ENCODE measurements around the gene HERC3. TPM values are rescaled to one million over a fixed set of nuclear protein-coding genes. Genes with fewer than 3 reads are reported as not detected.

Gene HERC3
- total RNA-seq, 3 donors from 2014 or later: 49.1 to 51.6 (median 50.6) TPM

DNA sequence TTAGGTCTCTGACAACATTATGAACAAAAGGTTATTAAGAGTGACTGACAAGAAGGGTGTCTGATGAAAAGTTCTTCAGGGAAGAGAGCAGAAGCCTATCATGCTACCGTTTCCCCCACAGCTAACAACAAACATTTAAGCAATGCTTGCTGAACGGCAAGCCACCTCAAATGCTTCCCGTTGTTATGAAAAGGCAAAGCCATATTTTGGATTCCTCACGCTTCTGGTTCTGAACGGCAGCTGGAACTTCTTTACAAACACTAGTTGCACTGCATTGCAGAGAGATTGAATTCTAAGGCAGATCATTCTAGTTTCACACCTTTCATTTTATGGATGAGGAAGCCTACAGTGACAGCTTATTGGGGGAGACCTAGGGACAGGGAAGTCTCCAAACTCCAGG lies 153.9 kb downstream of the HERC3 start:
- DNase-seq (no peak), ATAC-seq (no peak)
- Histone ChIP-seq H3K36me3 (ENCODE audit: low read depth) (no peaks in the 10 kb centered on the region), H3K9me3 (no peaks in the 10 kb centered on the region), H3K4me1 (ENCODE audit: low read depth) (no peaks in the 10 kb centered on the region), H3K4me3 (no peak overlapping the region)
- intact Hi-C loops (cut with DNase I, micrococcal nuclease): no loop called here
- TF ChIP-seq, protein P1, sequence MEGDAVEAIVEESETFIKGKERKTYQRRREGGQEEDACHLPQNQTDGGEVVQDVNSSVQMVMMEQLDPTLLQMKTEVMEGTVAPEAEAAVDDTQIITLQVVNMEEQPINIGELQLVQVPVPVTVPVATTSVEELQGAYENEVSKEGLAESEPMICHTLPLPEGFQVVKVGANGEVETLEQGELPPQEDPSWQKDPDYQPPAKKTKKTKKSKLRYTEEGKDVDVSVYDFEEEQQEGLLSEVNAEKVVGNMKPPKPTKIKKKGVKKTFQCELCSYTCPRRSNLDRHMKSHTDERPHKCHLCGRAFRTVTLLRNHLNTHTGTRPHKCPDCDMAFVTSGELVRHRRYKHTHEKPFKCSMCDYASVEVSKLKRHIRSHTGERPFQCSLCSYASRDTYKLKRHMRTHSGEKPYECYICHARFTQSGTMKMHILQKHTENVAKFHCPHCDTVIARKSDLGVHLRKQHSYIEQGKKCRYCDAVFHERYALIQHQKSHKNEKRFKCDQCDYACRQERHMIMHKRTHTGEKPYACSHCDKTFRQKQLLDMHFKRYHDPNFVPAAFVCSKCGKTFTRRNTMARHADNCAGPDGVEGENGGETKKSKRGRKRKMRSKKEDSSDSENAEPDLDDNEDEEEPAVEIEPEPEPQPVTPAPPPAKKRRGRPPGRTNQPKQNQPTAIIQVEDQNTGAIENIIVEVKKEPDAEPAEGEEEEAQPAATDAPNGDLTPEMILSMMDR (IDR thresholded peaks at IDR 0.05): no peak

DNA sequence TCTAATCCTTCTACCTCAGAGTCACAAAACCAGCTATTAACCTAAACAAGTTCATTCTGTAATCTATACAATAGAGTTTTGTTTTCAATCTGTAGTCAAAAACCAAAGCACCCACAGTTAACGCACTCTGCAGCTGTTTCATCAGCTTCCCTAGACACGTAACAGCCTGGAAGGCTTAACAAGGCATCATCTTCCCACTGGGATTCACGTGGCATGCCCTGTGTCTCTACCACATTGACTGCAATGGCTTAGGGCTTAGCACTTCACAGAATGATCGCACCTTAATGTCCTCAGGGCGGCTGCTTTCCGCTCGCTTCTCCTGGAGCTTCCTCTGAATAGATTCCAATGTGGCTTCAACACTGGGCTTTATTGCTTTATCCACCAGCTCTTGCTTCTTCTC lies 155.1 kb downstream of the HERC3 start:
- DNase-seq (no peak), ATAC-seq (no peak)
- no peaks in the 10 kb centered on the region for H3K9me3 ChIP-seq
- H3K36me3 ChIP-seq (ENCODE audit: low read depth): no peaks in the 10 kb centered on the region
- TF ChIP-seq, protein P1 (IDR thresholded peaks at IDR 0.05): no peak
- no peak overlapping the region for H3K4me3 ChIP-seq
- H3K4me1 ChIP-seq (ENCODE audit: low read depth): no peaks in the 10 kb centered on the region
- intact Hi-C loops (cut with DNase I, micrococcal nuclease): no loop called here

DNA sequence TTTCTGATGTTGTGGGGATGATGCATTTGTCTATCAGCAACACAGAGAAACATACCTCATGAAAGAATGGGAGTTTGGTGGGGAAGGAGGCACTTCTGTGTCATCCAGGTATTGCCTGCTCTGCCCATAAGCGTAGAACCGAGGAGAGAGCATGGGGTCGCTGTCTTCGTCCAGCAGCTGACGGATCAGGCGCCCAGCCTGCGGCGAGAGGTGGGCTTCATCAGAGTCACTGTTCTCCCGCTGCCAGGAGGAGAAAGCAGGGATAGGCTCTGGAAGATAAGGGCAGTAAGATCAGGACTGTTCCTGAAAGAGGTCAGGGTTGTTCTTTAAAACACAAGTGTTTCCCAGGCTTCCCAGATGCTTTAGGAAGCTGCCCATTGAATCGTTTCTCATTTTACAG lies 158.1 kb downstream of the HERC3 start:
- intact Hi-C loops (cut with DNase I, micrococcal nuclease): no loop called here
- Histone ChIP-seq H3K36me3 (ENCODE audit: low read depth) (no peaks in the 10 kb centered on the region), H3K9me3 (no peaks in the 10 kb centered on the region), H3K4me1 (ENCODE audit: low read depth) (no peaks in the 10 kb centered on the region), H3K4me3 (no peak overlapping the region)
- DNase-seq: no peak
- no peak for ATAC-seq
- TF ChIP-seq, protein P1 (IDR thresholded peaks at IDR 0.05): no peak

DNA sequence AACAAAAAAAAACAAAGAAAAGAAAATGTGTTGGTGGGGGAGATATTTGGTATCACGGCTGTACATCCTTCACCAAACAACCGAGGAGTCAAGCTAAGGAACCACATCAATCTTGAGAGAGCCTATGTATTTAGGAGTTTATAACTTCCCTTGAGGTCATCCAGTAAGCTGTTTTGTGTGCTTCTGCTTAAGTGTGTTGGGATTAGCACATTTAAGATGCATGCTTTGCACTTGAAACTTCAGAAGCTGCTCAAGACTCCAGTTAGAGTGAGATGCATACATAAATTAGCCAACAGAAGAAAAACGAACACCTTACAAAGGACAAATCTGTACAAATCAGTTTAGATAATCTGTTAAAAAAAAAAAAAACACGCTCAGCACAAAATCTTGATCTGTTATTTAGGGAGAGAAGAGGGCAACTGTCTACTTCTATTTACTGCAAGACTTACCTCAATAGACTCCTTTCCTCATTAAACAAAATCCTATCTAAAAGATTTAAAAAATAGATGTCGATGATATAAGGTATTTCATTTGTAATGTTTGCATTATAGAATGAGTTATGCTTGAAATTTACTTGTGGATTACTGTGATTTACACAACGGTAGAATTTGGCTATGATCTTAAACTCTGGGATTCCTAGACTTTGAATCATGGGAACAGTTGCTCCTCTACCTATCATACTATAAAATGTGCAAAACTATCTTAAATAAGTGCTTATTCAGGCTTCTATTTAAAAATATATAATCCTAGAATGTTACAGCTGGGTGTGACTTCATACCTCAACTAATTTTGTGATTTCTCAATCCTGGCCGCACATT lies 159.2 kb downstream of the HERC3 start:
- H3K36me3 ChIP-seq (ENCODE audit: low read depth): no peaks in the 10 kb centered on the region
- TF ChIP-seq, protein P1 (IDR thresholded peaks at IDR 0.05): no peak
- no peaks in the 10 kb centered on the region for H3K9me3 ChIP-seq
- ATAC-seq: no peak
- intact Hi-C loops (cut with DNase I, micrococcal nuclease): no loop called here
- no peaks in the 10 kb centered on the region for H3K4me1 ChIP-seq (ENCODE audit: low read depth)
- no peak overlapping the region for H3K4me3 ChIP-seq
- DNase-seq: no peak

DNA sequence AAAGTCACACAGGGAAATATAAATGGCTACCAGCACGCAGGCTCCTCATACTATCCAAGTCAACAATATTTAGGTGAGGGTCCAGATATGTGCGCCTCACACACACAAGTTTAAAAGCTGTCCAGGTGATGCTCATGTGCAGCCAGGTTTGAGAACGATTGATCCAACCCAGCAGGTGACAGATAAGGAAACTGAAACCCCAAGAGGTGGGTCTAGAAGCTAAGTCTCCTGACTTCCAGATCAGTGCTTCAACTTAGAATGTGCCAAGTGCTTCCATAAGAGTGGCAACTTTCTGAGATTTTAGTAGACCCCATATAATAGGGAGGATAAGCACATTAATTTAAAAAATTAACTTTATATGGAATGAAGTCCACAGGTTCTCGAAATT lies 159.8 kb downstream of the HERC3 start:
- intact Hi-C loops (cut with DNase I, micrococcal nuclease): no loop called here
- no peak for ATAC-seq
- Histone ChIP-seq H3K4me3 (no peak overlapping the region), H3K36me3 (ENCODE audit: low read depth) (no peaks in the 10 kb centered on the region), H3K9me3 (no peaks in the 10 kb centered on the region), H3K4me1 (ENCODE audit: low read depth) (no peaks in the 10 kb centered on the region)
- no peak for DNase-seq
- TF ChIP-seq, protein P1 (IDR thresholded peaks at IDR 0.05): no peak

Data from mucosa of descending colon (tissue), 3 donors.